Fibroblast of skin of scalp (primary cell): ENCODE measurements around the gene APIP.

Source experiments
- DNase-seq: peaks from one replicate; pipeline ENCODE4 v3.0.0-alpha.2; 2013

Gene APIP

GRCh38 chr11:34840736-34841386, 75.3 kb downstream of the APIP start:
- DNase-seq = peak; percentile 15

DNA sequence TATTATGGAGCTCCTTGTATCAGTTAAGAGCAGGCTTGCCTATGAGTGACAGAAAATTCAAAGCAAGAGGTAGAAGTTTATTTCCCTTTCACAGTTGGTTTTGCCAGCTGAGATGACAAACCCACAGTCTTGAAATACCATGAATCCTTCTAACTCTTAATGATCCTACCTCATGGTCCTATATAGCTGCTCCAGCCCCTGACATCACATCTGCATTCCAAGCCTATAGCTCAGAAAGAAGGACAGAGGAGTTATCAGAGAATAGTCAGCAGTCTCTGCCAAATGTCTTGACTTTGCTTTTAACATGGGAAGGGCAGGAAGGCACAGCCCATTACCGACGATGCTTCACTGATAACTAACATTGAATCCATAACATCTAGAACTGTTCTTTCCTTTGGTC, 76.2 kb downstream of the APIP start:
- no peak for DNase-seq

- DNase-seq = no peak
Observed at GRCh38 chr11:34836958-34837856, 79.0 kb downstream of the APIP start.

DNA sequence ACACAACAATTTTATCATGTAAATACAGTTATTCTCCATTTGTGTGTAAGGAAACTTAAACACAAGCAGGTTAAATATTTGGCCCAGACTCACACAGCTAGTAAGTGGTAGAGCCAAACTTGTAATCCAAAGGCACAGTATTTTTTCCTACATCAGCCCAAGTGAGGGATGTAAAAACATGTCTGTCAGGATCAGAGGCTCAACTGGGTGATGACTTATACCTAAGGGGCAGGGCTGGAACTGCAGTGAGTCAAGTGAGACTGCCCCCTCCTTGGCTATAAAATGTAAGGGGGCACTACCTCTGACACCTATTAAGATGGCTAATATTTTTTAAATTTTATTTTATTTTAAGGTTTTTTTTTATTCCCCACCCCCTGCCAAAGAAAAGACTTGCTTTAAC, 82.6 kb downstream of the APIP start:
- no peak for DNase-seq
